ENCODE data around the gene MCTP1.

The MCTP1 gene

DNA sequence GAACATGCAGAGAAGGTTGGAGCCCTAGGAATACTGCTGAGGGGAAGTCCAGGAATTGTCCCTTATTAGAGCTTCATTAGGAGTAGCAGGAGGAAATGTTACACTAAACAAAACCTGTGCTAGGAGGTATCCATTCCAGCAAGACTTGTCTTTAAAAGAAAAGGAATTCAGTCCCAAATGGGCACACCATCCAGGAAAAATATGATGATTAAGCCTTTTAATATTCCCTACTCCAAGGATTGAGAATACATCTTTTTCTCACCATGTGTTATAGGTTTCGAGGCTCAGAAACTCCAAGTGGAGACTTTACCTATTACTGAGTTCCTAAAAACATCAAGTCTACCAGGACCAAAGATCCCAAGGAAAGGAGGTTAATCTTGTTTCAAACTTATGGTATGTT lies 179.3 kb downstream of the MCTP1 start:
- Histone ChIP-seq H2AFZ (ENCODE audit: low read depth, low read length) (no peak overlapping the region), H2BK15ac (ENCODE audit: low read depth, poor library complexity, severe bottlenecking) (no peak overlapping the region), H2AK5ac (ENCODE audit: low read length, severe bottlenecking) (no peak overlapping the region), H3K4me2 (ENCODE audit: low read length, poor library complexity, severe bottlenecking) (no peak overlapping the region), H3K9ac (ENCODE audit: low read length) (no peak overlapping the region), H3K79me1 (replicated peaks; ENCODE audit: low read length, poor library complexity, severe bottlenecking) (no peaks in the 10 kb centered on the region), H3K14ac (ENCODE audit: low read length in 2 of 2) (no peak overlapping the region), H3K27me3 (ENCODE audit: control insufficient read depth in 1 of 2, insufficient read depth in 1 of 2, low read length in 2 of 2) (no peaks in the 10 kb centered on the region), H3K18ac (ENCODE audit: low read depth in 1 of 2, low read length in 2 of 2) (no peak overlapping the region), H2BK5ac (ENCODE audit: low read depth, low read length, poor library complexity, severe bottlenecking) (no peak overlapping the region), H3K23ac (ENCODE audit: low read length in 2 of 2) (no peak overlapping the region), H3K9me3 (ENCODE audit: control insufficient read depth, low read length) (no peaks in the 10 kb centered on the region), H3K4me3 (ENCODE audit: insufficient read depth in 1 of 2, low read depth in 1 of 2, low read length in 2 of 2) (no peak overlapping the region), H3K4ac (ENCODE audit: low read depth in 1 of 2, low read length in 2 of 2) (no peak overlapping the region), H2BK12ac (ENCODE audit: low read length in 2 of 2) (no peak overlapping the region), H2BK120ac (ENCODE audit: low read depth, low read length) (no peak overlapping the region), H4K91ac (ENCODE audit: low read length) (no peak overlapping the region), H3K4me1 (ENCODE audit: control insufficient read depth, insufficient read depth, low read depth, low read length) (peaks cover 5% of the 10 kb centered on the region), H4K8ac (ENCODE audit: low read length) (no peak overlapping the region), H3K36me3 (ENCODE audit: control insufficient read depth in 1 of 2, insufficient read depth in 2 of 2, low read depth in 1 of 2, low read length in 2 of 2) (no peaks in the 10 kb centered on the region), H3K27ac (ENCODE audit: low read length, poor library complexity, severe bottlenecking) (no peak overlapping the region)
- DNase-seq, result no peak
- no CpG with 5 or more reads among the region's 1 CpG for WGBS

- Histone ChIP-seq H3K9me3 (ENCODE audit: control insufficient read depth, low read length) (no peaks in the 10 kb centered on the region), H3K9ac (ENCODE audit: low read length) (no peak overlapping the region), H2BK15ac (ENCODE audit: low read depth, poor library complexity, severe bottlenecking) (no peak overlapping the region), H3K27ac (ENCODE audit: low read length, poor library complexity, severe bottlenecking) (peak overlapping the region; percentile 51), H3K4me1 (ENCODE audit: control insufficient read depth, insufficient read depth, low read depth, low read length) (peaks cover 5% of the 10 kb centered on the region), H3K23ac (ENCODE audit: low read length in 2 of 2) (no peak overlapping the region), H3K18ac (ENCODE audit: low read depth in 1 of 2, low read length in 2 of 2) (no peak overlapping the region), H2AFZ (ENCODE audit: low read depth, low read length) (no peak overlapping the region), H4K91ac (ENCODE audit: low read length) (no peak overlapping the region), H3K79me1 (replicated peaks; ENCODE audit: low read length, poor library complexity, severe bottlenecking) (no peaks in the 10 kb centered on the region), H3K36me3 (ENCODE audit: control insufficient read depth in 1 of 2, insufficient read depth in 2 of 2, low read depth in 1 of 2, low read length in 2 of 2) (no peaks in the 10 kb centered on the region), H3K14ac (ENCODE audit: low read length in 2 of 2) (no peak overlapping the region), H3K4ac (ENCODE audit: low read depth in 1 of 2, low read length in 2 of 2) (no peak overlapping the region), H2BK12ac (ENCODE audit: low read length in 2 of 2) (no peak overlapping the region), H4K8ac (ENCODE audit: low read length) (no peak overlapping the region), H2AK5ac (ENCODE audit: low read length, severe bottlenecking) (no peak overlapping the region), H2BK5ac (ENCODE audit: low read depth, low read length, poor library complexity, severe bottlenecking) (no peak overlapping the region), H3K27me3 (ENCODE audit: control insufficient read depth in 1 of 2, insufficient read depth in 1 of 2, low read length in 2 of 2) (no peaks in the 10 kb centered on the region), H3K4me3 (ENCODE audit: insufficient read depth in 1 of 2, low read depth in 1 of 2, low read length in 2 of 2) (no peak overlapping the region), H3K4me2 (ENCODE audit: low read length, poor library complexity, severe bottlenecking) (no peak overlapping the region), H2BK120ac (ENCODE audit: low read depth, low read length) (no peak overlapping the region)
- WGBS, result no CpG with 5 or more reads among the region's 1 CpG
- DNase-seq, result no peak
These were observed 182.2 kb downstream of the MCTP1 start for GRCh38 chr5:95102687-95103086.

DNA sequence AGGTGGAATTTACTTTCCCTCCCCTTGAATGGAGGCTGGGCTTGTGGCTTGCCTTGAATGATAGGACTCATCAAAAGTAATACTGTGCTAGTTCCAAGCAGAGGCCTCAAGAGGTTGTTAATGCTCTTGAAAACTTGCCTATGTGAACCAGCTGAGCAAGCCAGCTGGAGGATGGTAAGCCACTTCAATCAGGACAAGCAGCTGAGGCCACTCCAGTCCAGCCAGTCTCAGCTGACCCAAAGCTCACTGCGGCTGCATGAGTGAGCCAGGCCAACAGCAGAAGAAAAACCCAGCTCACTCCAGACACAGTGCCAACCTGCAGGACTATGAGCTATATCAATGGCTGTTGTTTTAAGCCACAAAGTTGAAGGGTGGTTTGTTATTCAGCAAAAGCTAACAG lies 182.8 kb downstream of the MCTP1 start:
- Histone ChIP-seq H2AFZ (ENCODE audit: low read depth, low read length) (no peak overlapping the region), H3K4me3 (ENCODE audit: insufficient read depth in 1 of 2, low read depth in 1 of 2, low read length in 2 of 2) (no peak overlapping the region), H3K14ac (ENCODE audit: low read length in 2 of 2) (no peak overlapping the region), H3K9ac (ENCODE audit: low read length) (no peak overlapping the region), H3K4me2 (ENCODE audit: low read length, poor library complexity, severe bottlenecking) (no peak overlapping the region), H3K18ac (ENCODE audit: low read depth in 1 of 2, low read length in 2 of 2) (no peak overlapping the region), H4K8ac (ENCODE audit: low read length) (no peak overlapping the region), H3K27ac (ENCODE audit: low read length, poor library complexity, severe bottlenecking) (peak overlapping the region; percentile 51), H3K4me1 (ENCODE audit: control insufficient read depth, insufficient read depth, low read depth, low read length) (peaks cover 5% of the 10 kb centered on the region), H2BK5ac (ENCODE audit: low read depth, low read length, poor library complexity, severe bottlenecking) (no peak overlapping the region), H3K9me3 (ENCODE audit: control insufficient read depth, low read length) (no peaks in the 10 kb centered on the region), H3K79me1 (replicated peaks; ENCODE audit: low read length, poor library complexity, severe bottlenecking) (no peaks in the 10 kb centered on the region), H2BK15ac (ENCODE audit: low read depth, poor library complexity, severe bottlenecking) (no peak overlapping the region), H3K4ac (ENCODE audit: low read depth in 1 of 2, low read length in 2 of 2) (no peak overlapping the region), H2BK12ac (ENCODE audit: low read length in 2 of 2) (no peak overlapping the region), H4K91ac (ENCODE audit: low read length) (no peak overlapping the region), H3K36me3 (ENCODE audit: control insufficient read depth in 1 of 2, insufficient read depth in 2 of 2, low read depth in 1 of 2, low read length in 2 of 2) (no peaks in the 10 kb centered on the region), H2AK5ac (ENCODE audit: low read length, severe bottlenecking) (no peak overlapping the region), H3K27me3 (ENCODE audit: control insufficient read depth in 1 of 2, insufficient read depth in 1 of 2, low read length in 2 of 2) (no peaks in the 10 kb centered on the region), H3K23ac (ENCODE audit: low read length in 2 of 2) (no peak overlapping the region), H2BK120ac (ENCODE audit: low read depth, low read length) (no peak overlapping the region)
- DNase-seq, result no peak
- WGBS, result no CpG with 5 or more reads among the region's 1 CpG

GRCh38 chr5:95100551-95100950 lies 184.3 kb downstream of the MCTP1 start:
- H2BK12ac ChIP-seq (ENCODE audit: low read length in 2 of 2), result no peak overlapping the region
- H3K27me3 ChIP-seq (ENCODE audit: control insufficient read depth in 1 of 2, insufficient read depth in 1 of 2, low read length in 2 of 2), result no peaks in the 10 kb centered on the region
- no peaks in the 10 kb centered on the region for H3K79me1 ChIP-seq (replicated peaks; ENCODE audit: low read length, poor library complexity, severe bottlenecking)
- H3K9ac ChIP-seq (ENCODE audit: low read length), result no peak overlapping the region
- H3K14ac ChIP-seq (ENCODE audit: low read length in 2 of 2), result no peak overlapping the region
- H2BK15ac ChIP-seq (ENCODE audit: low read depth, poor library complexity, severe bottlenecking), result no peak overlapping the region
- H4K8ac ChIP-seq (ENCODE audit: low read length), result no peak overlapping the region
- no peak overlapping the region for H3K23ac ChIP-seq (ENCODE audit: low read length in 2 of 2)
- H2AFZ ChIP-seq (ENCODE audit: low read depth, low read length), result no peak overlapping the region
- no peak for DNase-seq
- no peak overlapping the region for H2AK5ac ChIP-seq (ENCODE audit: low read length, severe bottlenecking)
- H2BK5ac ChIP-seq (ENCODE audit: low read depth, low read length, poor library complexity, severe bottlenecking), result no peak overlapping the region
- H3K9me3 ChIP-seq (ENCODE audit: control insufficient read depth, low read length), result peaks cover 8% of the 10 kb centered on the region
- no peak overlapping the region for H3K27ac ChIP-seq (ENCODE audit: low read length, poor library complexity, severe bottlenecking)
- no peaks in the 10 kb centered on the region for H3K36me3 ChIP-seq (ENCODE audit: control insufficient read depth in 1 of 2, insufficient read depth in 2 of 2, low read depth in 1 of 2, low read length in 2 of 2)
- no peak overlapping the region for H4K91ac ChIP-seq (ENCODE audit: low read length)
- no peak overlapping the region for H3K4ac ChIP-seq (ENCODE audit: low read depth in 1 of 2, low read length in 2 of 2)
- H3K4me1 ChIP-seq (ENCODE audit: control insufficient read depth, insufficient read depth, low read depth, low read length), result peaks cover 5% of the 10 kb centered on the region
- no peak overlapping the region for H3K18ac ChIP-seq (ENCODE audit: low read depth in 1 of 2, low read length in 2 of 2)
- 100% methylated on average over 1 of the region's 1 CpG for WGBS
- H2BK120ac ChIP-seq (ENCODE audit: low read depth, low read length), result no peak overlapping the region
- no peak overlapping the region for H3K4me2 ChIP-seq (ENCODE audit: low read length, poor library complexity, severe bottlenecking)
- no peak overlapping the region for H3K4me3 ChIP-seq (ENCODE audit: insufficient read depth in 1 of 2, low read depth in 1 of 2, low read length in 2 of 2)

Measured in mesenchymal stem cell (in vitro differentiated cells and primary cell).